ENCODE data around the gene HLA-E. TPM values are rescaled to one million over a fixed set of nuclear protein-coding genes. Genes with fewer than 3 reads are reported as not detected.

HLA-E gene
- polyA plus RNA-seq, 3 donors = 870 to 944 (median 893) TPM

GRCh38 chr6:30533460-30534294 is 44.4 kb downstream of the HLA-E start:
- TF ChIP-seq CTCF (IDR thresholded peaks at IDR 0.05) = no peak
- Histone ChIP-seq H2AFZ (ENCODE audit: insufficient read depth, low read depth, low read length, poor library complexity, severe bottlenecking) (no peak overlapping the region), H4K20me1 (ENCODE audit: insufficient read depth, low read length) (no peaks in the 10 kb centered on the region), H3K36me3 (replicated peaks in 1 of 2; ENCODE audit: control insufficient read depth in 1 of 2, insufficient read depth in 2 of 2, low read length in 2 of 2) (no peaks in the 10 kb centered on the region), H3K4me3 (replicated peaks in 1 of 3; ENCODE audit: low read depth in 2 of 3, low read length in 3 of 3) (no peak overlapping the region), H3K9ac (ENCODE audit: insufficient read depth, low read length, poor library complexity, severe bottlenecking) (no peak overlapping the region), H3K27ac (ENCODE audit: low read depth in 1 of 2, low read length in 2 of 2) (no peak overlapping the region), H3K27me3 (ENCODE audit: control insufficient read depth in 2 of 2, insufficient read depth in 2 of 2, low read length in 2 of 2) (no peaks in the 10 kb centered on the region), H3K4me1 (ENCODE audit: control insufficient read depth in 1 of 2, insufficient read depth in 2 of 2, low read length in 2 of 2) (peaks cover 29 to 32% of the 10 kb centered on the region in 2 donors), H3K79me2 (ENCODE audit: insufficient read depth, low read length) (no peaks in the 10 kb centered on the region), H3K9me3 (replicated peaks in 1 of 2; ENCODE audit: control insufficient read depth in 1 of 2, insufficient read depth in 1 of 2, low read length in 2 of 2) (no peaks in the 10 kb centered on the region), H3K4me2 (replicated peaks; ENCODE audit: extremely low read depth, low read length, poor library complexity, severe bottlenecking) (no peak overlapping the region)
- WGBS (ENCODE audit: insufficient coverage) = 83% methylated on average over 7 of the region's 15 CpGs
- DNase-seq = no peak
- H3K4me3 Mint-ChIP-seq = no peak overlapping the region
- H3K4me1 Mint-ChIP-seq = peaks cover 29% of the 10 kb centered on the region
- H3K27me3 Mint-ChIP-seq (ENCODE audit: low read depth in 3 of 3) = peaks cover 4 to 7% (median 4%) of the 10 kb centered on the region in 3 donors
- peak overlapping the region in 1 of 7 donors; percentile 18 for H3K27ac Mint-ChIP-seq
- H3K36me3 Mint-ChIP-seq = peaks cover 0 to 3% of the 10 kb centered on the region in 2 donors
- intact Hi-C loops (cut with micrococcal nuclease) = loop anchor here in 1 of 2 donors (5.0 kb wide), 1 partner anchor 41 kb away; no protein-coding TSS in a partner anchor
- H3K9me3 Mint-ChIP-seq = peaks cover 0 to 3% (median 0%) of the 10 kb centered on the region in 7 donors

GRCh38 chr6:30537931-30538330 is 48.6 kb downstream of the HLA-E start:
- Histone ChIP-seq H2AFZ (ENCODE audit: insufficient read depth, low read depth, low read length, poor library complexity, severe bottlenecking) (no peak overlapping the region), H3K4me1 (ENCODE audit: control insufficient read depth in 1 of 2, insufficient read depth in 2 of 2, low read length in 2 of 2) (peaks cover 13% of the 10 kb centered on the region in 2 donors), H3K9me3 (replicated peaks in 1 of 2; ENCODE audit: control insufficient read depth in 1 of 2, insufficient read depth in 1 of 2, low read length in 2 of 2) (no peaks in the 10 kb centered on the region), H3K27ac (ENCODE audit: low read depth in 1 of 2, low read length in 2 of 2) (no peak overlapping the region), H3K4me3 (replicated peaks in 1 of 3; ENCODE audit: low read depth in 2 of 3, low read length in 3 of 3) (no peak overlapping the region), H3K9ac (ENCODE audit: insufficient read depth, low read length, poor library complexity, severe bottlenecking) (no peak overlapping the region), H4K20me1 (ENCODE audit: insufficient read depth, low read length) (no peaks in the 10 kb centered on the region), H3K79me2 (ENCODE audit: insufficient read depth, low read length) (no peaks in the 10 kb centered on the region), H3K36me3 (replicated peaks in 1 of 2; ENCODE audit: control insufficient read depth in 1 of 2, insufficient read depth in 2 of 2, low read length in 2 of 2) (no peaks in the 10 kb centered on the region), H3K27me3 (ENCODE audit: control insufficient read depth in 2 of 2, insufficient read depth in 2 of 2, low read length in 2 of 2) (peaks cover 11 to 12% of the 10 kb centered on the region in 2 donors), H3K4me2 (replicated peaks; ENCODE audit: extremely low read depth, low read length, poor library complexity, severe bottlenecking) (no peak overlapping the region)
- DNase-seq = peak in 1 of 3 donors; percentile 51
- Mint-ChIP-seq H3K4me1 (peaks cover 14% of the 10 kb centered on the region), H3K27me3 (ENCODE audit: low read depth in 3 of 3) (peaks cover 13 to 20% (median 17%) of the 10 kb centered on the region in 3 donors), H3K36me3 (no peaks in the 10 kb centered on the region), H3K4me3 (no peak overlapping the region), H3K9me3 (no peaks in the 10 kb centered on the region), H3K27ac (no peak overlapping the region)
- intact Hi-C loops (cut with micrococcal nuclease) = no loop called here
- no peak for TF ChIP-seq CTCF (IDR thresholded peaks at IDR 0.05)
- no CpG with 5 or more reads among the region's 3 CpGs for WGBS (ENCODE audit: insufficient coverage)

All from CD14-positive monocyte (primary cell).